GM18909 (cell line): Measurements from ENCODE around the gene DOK5.

Experiments
- ATAC-seq: cut with Tn5 transposase; IDR thresholded peaks from one replicate; pipeline ENCODE4 v1.9.1; 2021; ENCODE audit warnings: mild to moderate bottlenecking; ENCODE audit not compliant: unreplicated experiment, poor library complexity

The DOK5 gene

DNA sequence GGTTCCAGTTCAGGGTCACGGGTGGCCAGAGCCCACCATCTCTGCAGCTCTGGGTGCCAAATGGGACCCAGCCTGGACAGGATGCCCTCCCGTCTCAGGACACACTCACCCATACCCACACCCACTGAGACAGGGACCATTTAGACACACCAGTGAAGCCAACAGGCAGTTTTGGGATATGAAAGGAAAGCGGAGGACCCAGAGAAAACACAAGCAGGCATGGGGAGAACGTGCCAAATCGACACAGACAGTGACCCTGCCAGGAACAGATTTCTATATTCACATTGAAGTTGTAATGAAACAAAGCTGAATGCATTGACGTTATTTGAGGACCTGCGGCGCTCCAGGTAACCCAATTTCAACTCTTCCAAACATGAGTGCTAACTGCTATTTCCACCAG lies 164.5 kb downstream of the DOK5 start:
- ATAC-seq, result no peak

DNA sequence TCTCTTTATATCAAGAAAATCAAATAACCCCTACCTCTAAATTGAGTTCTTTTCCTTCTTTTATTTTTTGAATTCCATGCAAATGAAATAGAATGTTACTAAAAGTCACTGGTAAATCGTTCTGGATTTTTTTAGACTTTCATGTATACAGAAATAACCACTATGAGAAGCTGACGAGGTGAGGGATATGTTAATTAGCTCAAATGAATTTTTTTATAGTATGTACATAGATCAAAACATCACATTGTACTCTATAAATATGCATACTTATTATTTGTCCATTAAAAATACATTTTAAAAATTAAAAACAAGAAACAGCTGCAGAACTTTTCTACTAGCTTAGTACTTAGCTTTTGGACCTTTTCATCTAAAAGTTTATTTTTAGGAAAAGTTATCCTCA lies 165.4 kb downstream of the DOK5 start:
- ATAC-seq, result no peak

DNA sequence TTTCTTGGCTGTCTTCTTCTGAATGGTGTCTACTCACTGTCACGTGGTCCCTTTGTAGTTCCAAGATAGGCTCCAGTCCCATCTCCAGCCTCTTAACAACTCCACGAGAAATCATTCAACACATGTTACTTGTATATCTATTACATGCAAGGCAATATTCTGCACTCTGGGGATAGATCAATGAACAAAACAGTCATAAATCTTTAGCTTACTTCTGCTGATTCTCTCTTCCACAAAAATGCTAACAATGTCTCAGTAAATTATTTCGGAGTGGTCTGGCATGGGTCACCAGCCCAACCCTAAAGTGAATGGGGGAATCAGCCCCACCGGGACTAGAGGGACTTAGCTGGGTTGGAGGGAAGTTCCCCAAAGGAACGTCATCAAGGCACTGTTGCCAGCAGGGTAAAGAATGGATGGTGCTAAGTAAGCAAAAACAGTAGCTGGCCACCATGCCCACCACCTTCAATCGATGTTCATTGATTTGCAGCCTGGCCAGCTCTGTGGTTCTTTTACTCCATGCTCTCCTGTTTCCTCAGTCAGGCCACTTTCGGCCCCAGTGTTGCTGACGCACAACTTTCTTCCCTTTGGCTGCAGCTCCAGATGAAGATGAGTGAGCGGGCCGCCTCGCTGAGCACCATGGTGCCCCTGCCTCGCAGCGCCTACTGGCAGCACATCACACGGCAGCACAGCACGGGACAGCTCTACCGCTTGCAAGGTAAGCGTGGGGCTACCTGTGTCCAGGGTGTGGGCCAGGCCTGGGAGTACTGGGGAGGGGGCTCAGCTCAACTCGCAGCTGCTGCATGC lies 167.7 kb downstream of the DOK5 start:
- no peak for ATAC-seq

DNA sequence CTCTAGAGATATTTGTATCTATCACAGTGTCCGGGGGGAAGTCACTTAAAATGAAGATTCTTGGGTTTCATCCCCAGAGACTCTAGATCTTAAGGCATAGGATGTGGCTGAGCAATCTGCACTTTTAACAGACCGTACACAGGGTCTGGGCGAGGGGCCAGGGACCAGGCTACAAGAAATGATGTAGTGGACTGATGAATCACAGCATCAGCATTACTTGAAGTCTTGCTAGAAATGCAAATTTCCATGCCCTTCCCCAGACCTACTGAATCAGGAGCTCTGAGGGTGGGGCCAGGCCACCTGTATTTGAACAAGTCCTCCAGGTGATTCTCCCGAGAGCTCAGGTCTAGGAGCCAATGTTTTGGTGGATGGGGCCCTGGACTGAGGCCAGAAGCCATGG lies 168.4 kb downstream of the DOK5 start:
- no peak for ATAC-seq

DNA sequence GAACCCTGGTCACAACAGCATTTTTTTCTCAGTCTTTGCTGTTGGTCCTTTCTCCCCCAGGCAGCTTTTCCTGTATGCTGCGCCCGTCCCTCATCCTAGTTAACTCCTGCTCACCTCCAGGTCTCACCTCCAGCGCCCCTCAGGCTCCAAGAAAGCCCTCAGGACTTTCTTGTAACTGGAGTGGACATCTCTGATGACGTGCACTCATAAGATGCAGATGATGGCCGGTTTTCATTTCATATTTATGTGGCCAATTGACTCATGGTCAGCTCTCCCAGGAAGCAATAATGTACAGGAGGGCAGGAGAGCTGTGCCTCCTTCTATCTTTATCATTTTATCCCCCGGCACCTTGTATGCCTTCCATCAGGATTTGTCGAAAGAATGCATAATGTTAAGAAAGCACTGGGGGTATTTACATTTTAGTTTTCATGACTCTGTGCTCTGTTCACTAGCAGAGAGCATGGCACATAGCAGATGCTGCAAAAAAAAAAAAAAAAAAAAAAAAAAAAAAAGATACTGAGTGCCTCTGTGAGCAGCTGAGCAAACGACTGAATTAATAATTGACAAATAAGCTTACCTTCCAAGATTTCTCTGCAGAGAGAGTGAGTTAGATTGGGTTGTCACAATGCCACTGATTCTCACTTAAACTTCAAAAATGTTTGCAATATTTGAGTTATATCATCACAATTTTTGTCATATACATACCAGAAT lies 170.2 kb downstream of the DOK5 start:
- no peak for ATAC-seq

DNA sequence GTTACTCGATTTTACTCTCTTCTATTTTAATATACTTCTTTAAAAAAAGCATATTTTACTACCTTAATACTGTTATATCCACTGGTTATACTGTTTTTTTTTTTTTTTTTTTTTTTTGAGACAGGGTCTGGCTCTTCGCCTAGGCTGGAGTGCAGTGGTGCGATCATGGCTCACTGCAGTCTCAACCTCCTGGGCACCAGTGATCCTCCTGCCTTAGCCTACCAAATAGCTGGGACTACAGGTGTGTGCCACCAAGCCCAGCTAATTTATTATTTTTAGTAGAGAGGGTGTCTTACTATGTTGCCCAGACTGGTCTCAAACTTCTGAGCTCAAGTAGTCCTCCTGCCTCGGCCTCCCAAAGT lies 170.7 kb downstream of the DOK5 start:
- no peak for ATAC-seq

DNA sequence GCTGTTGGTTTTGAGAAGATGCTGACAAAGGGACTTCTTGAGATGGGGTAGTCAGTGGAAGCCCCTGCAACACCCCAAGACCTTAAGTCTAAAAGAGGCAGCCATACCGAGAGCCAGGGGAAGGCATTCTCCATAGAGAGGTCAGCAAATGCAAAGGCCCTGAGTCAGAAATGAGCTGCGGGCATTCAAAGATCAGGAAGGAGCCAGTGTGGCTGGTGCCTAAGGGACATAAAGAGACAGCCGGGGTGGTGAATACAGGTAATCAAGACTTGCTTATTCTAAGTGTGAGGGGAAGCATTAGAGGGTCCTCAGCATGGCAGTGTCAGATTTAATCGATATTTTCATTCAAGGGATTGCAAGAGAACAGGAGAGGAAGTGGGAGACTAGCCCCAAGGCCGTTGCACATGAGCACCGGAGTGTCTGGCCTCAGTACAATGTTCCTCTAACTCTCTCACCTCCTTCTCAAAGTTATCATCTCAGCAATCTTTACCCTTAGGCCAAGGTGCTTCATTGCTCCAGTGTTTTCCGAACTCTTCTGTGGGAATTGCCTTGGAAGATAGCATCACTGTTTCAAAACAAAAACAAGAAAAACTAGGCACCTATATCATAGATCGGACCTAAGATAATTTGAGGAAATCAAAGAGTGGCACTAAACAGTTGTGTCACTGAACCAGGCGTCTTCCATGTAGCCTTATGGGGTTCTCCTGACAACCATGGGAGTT lies 173.2 kb downstream of the DOK5 start:
- ATAC-seq, result no peak

DNA sequence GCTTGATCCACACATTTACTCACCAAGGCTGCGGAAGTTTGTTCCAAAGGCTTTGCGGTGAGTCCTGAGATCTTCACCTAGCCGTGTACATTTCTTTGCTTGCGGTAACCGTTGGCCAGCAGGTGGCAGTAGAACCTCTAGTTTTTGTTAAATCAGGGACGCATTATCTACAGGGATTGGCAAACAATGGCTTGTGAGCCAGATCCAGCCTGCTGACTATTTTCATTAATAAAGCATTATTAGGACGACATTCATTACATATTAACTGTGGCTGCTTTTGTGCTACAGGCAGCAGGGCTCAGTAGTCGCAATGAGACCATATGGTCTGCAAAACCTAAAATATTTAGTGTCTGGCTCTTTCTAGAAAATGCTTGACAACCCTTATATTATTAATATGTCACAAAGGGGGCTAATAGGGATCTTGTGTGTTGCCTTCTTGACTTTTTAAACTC lies 174.1 kb downstream of the DOK5 start:
- ATAC-seq, result peak; percentile 68

DNA sequence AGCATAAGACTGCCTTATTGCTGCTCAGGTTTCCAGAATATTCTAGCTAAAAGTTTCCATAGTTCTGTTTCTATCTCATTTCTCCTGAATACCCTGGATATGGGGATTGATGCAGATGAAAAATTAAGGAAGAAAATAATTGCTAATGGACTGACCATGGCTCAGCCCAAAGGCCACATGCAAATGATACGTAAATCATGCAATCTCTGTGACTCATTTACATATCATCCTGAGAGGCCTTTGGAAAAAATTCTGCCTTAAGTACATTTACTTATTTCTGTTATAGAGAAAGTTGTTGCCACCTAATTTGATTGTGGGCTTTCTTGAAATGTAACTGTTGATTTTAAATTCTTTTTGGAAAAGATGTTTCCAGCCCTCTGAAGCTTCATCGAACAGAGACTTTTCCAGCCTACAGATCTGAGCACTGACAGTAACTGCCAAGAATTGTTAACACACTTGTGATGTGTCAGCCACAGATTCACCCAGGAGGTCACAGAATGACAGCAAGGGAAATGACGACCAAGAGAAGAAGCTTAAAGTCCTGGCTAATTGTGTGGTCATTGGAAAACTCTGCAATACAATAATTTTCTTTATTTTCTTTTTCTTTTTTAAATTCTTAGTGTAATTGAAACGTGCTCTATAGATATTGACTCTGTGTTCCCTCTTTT lies 174.8 kb downstream of the DOK5 start:
- no peak for ATAC-seq

DNA sequence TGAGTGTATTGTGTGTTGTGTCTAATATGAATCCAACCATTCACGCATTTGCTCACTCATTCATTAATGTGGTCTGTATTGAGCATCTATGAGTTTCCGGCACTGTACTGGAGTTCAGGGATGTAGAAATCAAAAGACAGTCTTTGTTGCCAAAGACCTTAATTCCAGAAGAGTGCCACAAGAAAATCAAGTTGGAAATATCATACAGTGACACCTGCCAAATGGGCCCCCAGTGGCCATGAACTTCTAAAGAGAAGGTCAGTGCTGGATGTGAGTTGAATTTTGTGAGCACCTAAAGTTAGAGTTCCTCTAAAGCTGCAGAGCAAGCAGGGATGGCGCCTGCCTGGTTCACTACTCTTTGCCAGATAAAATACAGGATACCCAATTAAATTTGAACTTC lies 175.9 kb downstream of the DOK5 start:
- ATAC-seq, result no peak

DNA sequence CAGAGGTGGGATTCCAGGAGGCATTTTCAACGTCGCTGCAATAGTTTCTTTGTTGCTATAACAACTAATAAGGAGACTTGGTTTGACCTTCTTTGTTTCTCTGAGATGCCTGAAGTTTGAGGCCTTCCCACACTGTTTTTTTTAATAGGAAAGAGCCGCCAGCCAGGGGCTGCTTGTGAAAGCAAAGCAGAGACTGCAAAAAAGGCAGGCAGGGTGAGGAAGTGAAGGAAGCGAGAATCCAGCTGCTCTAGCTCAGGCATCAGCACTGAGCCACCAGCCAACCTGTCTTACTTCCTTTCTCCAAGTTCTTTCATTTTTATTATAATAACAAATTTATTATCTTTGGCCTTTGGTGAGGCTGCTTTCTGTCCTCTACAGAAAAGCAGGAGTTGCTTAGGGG lies 179.1 kb downstream of the DOK5 start:
- ATAC-seq, result no peak

DNA sequence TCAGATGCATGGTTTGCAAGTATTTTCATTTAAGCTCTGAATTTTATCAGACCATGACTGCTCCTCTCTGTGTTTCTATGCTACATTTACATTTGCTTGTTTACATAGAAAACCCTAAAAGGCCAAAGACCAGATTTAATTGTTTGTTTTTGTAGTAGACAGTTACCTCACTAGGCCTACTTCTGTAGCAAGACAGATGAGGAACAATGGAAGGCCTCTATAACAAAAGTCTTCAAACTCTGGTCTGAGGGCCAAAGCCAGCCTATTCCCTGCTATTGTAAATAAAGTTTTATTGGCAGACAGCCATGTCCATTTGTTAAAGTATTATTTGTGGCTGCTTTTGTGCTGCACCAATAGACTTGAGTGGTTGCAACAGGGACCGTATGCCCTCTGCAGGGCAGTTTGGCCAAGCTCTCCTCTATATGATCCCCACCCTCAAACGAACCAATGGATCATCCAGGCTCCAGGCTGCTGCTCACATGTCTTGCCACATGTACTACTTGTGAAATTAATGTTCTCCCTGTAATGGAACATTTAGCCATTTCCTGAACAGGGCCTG lies 182.0 kb downstream of the DOK5 start:
- no peak for ATAC-seq

DNA sequence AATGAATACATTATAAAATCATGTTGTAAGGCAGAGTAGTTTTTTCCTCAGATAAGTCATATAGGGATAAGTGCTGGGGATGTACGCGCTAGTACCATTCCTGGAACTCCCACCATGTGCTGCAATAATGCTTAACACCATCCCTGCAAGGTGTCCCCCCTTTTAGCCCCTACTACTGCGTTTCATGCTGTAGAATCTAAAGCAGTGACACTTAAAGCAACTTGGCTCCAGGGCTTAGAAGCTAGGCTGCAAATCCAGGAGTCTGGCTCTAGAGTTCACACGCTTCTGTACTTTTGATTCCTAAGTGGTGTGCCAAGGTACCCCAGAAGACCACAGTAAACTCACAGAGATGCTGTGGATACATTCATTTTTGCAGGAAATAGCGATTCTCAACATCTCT lies 183.1 kb downstream of the DOK5 start:
- ATAC-seq, result no peak

DNA sequence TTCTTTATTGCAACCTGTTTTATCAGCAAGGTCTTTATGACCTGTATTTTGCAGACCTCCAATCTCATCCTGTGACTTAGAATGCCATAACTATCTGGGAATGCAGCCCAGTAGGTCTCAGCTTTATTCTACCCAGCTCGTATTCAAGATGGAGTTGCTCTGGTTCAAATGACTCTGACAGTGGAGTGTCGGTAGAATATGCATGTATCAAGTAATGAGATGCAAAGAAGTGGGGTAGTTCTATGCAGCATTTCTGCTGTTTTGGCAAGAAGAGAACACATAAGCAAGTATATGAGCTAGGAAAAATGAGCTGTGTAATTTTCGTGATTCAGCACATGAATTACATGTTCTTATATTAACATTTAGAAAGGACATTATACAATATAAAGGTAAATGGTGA lies 185.9 kb downstream of the DOK5 start:
- no peak for ATAC-seq

DNA sequence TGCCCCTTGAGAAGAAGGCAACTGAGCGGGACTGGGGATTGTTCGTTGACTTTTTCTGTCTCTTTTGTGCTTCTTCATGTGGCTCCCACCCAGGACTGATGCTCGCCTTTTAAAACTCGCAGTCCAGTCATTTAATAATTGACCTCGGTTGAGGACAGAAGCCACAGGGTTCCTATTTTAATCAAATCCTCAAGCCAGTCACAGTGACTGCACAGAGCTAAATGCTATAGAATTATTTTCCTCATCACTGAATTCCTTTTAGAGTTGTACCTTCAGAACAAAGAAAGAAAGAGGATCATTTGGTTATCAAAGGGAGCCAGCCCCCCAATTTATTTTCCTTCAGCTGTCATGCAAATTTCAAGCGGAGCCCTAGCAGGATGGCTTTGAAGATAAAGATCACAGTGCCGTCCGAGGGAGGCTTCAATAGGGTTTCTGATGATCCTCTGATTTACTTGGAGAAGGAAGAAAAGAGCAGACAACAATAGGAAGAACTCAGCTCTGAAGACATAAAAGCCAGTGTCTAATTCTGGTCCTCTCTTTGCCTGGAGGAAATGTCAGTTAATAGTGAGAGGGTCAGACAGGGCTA lies 186.6 kb downstream of the DOK5 start:
- no peak for ATAC-seq

DNA sequence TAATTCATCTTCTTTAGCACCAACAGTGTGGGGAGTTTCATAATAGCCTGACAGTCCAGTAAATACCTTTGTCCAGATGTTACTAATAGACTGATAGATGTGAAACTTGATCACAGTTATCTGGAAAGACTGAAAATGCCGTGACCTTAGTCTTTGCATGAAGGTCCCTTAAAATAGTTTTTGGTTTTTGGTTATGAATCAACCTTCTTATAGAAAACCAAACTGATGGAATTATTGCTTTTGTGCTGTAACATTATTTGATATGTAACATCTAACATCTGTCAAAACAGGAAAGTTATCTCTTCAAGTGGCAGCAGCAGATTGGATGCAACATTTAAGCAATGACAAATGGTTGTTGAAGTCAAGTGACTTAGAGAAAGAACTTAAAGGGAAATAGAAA lies 190.4 kb downstream of the DOK5 start:
- ATAC-seq, result no peak

DNA sequence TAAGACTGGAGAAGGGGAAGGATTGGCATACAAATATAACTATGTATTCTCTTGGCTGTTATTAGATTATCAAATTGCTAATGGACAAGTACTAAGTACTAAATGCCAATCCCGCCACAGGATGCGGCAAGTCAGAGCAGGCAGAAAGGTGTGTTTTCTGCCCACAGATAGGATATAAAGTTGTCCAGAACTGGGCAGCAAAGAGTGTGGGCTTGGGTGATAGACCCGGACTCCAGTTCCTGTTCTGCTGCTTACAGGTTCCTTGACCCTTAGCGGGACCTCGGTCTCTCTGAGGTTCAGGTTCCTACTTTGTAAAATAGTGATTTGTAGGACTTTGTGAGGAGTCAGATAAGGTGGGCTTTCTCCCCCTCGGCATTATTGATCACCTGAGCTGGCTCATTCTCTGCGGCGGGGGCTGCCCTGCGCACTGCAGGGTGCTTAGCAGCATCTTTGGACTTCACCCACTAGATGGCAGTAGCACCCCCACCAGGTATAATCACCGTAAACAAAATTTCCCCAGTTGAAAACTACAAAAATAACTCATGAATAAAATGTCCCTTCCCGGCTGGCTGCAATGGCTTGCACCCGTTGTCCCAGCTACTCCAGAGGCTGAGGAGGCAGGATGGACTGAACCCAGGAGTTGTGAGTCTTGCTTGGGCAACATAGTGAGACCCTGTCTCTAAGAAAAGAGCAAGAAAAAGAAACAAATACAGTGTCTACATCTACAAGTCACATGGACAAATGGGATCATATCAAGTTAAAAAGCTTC lies 193.1 kb downstream of the DOK5 start:
- peak; percentile 89 for ATAC-seq

DNA sequence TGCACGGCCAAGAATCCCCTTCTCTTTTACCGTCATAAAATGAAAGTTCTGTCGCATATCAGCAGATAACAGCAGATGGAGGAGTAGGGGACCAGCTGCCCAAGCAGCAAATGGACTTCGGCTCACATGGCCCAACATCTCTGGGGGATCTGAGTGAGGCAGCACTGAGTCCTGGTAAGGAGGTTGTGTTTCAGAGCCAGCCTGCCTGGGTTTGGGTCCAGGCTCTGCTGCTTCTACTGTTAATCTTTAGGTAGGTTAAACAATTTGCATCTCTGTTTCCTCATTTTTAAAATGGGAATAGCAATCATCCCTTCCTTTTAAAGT lies 193.6 kb downstream of the DOK5 start:
- ATAC-seq, result no peak

DNA sequence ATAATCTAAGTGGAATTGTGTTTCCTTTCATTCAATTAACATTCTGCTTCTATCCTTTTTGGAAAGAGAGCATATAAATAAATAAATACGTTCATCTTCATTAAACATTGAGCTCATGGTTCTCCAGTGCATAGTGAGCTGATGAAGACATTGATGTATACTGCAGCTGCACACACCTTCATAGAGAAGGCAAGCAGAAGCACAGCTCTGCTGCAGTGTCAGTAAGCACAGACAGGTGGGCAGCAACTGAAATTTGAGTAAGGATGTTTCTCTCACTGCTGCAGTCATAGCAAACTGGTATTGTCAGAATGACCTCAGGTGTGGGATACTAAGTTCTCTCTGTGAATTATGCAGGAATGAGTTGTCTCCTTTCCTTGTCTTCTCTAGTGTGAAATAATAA lies 202.9 kb downstream of the DOK5 start:
- no peak for ATAC-seq

DNA sequence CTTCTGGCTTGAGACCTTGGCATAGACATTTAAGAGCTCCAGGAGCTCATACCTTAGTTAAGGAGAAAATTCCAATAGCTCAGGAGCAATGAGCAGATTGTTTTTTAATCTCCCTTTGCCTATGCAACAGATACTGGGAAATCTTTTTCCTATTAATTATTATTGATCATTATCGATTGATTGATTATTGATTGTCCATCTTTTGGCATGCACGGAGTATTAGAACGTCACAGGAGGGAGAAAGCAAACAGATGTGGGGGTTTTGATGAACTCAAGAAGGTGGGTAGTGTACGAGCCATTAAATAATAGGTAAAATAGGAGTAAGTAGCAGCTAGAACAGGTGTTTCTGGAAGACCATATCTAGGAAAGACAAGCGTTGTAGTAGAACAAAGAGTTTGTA lies 205.0 kb downstream of the DOK5 start:
- ATAC-seq, result no peak
